GM19467 (cell line): ENCODE data around the gene PLCZ1.
"Not testable (repeated sequence)": the region's sequence is repeated elsewhere in the genome, so short reads cannot be mapped to it uniquely, and the experiment has no call there.

ENCODE experiments used
- ATAC-seq: cut with Tn5 transposase; IDR thresholded peaks from one replicate; pipeline ENCODE4 v1.9.1; 2021; ENCODE audit warnings: mild to moderate bottlenecking, moderate library complexity; ENCODE audit not compliant: unreplicated experiment

Gene PLCZ1

GRCh38 chr12:18706798-18707197, 31.0 kb downstream of the PLCZ1 start:
- no peak for ATAC-seq

- ATAC-seq: no peak
Observed at GRCh38 chr12:18703911-18704310, 33.9 kb downstream of the PLCZ1 start.

DNA sequence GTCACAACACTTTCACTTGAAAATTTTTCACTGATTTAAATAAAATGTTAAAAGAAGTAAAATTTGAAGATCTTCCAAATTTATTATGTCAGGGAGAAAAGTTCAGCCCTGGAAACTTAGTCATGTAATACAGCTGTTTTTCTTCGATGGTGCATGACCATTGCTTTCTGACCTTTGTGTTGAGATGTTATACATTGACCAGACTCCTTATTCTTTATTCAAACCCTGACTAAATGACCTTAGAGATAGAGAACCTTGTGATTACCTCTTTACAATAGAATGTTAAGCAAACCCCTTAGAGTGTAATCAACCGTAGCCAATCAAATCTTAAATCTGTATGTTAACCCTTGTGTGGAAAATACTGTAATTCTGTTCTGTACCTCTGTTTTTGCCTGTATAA, 34.5 kb downstream of the PLCZ1 start:
- no peak for ATAC-seq

DNA sequence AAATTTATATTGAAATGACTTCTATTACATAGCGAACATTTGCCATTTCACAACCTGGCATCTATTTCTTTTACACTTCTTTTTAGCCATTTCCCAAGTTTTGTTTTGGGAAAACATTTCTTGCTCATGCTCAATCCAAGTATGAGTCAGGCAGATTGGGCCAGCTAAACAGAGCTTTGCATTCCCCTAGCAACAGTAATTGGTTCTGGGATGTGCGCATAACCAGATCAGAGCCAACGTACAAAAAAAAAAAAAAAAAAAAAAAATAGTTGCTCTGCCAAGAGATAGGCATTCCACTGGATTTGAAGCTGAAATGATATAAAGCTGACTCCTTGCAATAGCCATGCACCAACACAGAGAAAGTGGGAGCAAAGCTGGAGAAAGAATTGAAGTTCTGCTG, 37.5 kb downstream of the PLCZ1 start:
- no peak for ATAC-seq

DNA sequence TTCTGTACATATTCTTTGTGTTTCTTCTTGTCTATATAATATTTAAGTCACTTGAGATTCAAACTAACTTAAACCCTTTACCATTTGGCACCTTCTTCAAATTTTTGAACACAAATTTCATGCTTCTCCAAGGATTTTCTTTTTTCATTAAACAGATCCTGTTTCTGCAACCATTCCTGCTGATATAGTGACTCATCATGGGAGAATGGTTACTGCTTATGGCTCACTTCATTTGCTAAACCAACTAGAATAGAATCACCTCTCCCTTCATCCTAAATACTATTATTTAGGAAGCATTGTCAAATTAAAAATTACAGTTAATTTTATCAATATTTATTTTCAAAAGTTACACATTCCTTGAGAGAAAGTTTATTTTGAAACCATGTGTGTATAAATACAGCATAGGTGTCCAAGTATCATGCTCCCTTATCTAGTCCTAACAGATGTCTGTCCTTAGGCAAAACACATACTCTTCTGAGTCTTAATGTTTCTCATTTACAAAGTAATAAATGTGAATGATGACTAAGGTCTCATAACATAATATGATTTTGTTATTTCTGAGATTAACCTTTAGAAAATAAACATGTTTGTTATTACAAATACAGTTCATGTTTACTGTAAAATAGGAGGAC, 40.7 kb downstream of the PLCZ1 start:
- no peak for ATAC-seq

DNA sequence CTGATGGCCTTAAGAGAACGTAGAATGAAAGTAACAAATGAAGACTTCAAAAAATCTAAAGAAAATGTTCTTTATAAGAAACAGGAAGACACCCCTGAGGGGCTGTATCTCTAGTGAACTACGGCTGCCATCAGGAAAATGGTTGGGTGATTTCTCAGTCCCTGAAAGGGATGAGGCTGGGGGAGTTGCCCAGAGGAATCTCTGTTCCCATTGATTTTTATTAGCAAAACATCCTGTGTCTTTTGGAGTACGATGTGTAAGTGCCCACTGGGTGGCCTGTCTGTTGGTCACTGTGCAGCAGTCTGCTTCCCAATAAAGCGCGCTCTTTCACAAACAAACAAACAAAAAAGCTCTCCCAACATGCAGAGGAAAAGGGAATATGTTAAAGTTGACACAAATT, 43.8 kb downstream of the PLCZ1 start:
- not testable (repeated sequence) for ATAC-seq

GRCh38 chr12:18690653-18691052, 47.2 kb downstream of the PLCZ1 start:
- no peak for ATAC-seq

- no peak for ATAC-seq
Observed at GRCh38 chr12:18689771-18690170, 48.0 kb downstream of the PLCZ1 start.

- ATAC-seq: no peak
Observed at GRCh38 chr12:18684430-18684829, 53.4 kb downstream of the PLCZ1 start.

DNA sequence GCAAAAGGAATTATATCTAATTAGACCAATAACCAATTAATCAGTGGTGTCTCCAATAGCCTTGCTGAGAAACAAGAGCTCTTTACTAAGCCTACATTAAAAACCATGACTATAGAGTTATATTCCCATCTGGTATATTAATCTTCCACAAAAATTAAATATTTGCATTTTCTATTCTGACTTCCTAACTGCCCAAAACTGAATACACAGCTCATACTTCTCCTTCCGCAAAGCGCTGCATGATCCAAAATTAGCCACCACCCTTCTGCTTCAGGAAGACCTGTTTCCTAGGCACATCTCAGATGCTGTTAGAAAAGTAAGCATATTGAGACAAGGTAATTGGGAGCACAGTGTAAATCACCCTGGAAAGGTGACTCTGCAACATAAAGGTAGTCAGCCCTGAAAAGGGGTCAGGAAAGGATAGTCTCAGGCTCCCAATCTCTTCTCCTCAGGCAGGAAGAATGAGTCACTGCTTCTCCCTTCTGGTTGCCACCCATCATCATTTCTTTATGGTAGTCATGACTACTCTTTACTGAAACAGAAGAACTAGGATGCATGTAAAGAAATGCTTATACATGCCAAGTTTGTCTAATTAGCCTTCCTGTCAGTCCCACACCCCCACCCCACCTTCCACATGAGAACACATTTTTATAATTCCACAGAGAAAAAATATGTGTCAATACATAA, 54.3 kb downstream of the PLCZ1 start:
- ATAC-seq: no peak

GRCh38 chr12:18681818-18682217, 56.0 kb downstream of the PLCZ1 start:
- ATAC-seq: no peak

DNA sequence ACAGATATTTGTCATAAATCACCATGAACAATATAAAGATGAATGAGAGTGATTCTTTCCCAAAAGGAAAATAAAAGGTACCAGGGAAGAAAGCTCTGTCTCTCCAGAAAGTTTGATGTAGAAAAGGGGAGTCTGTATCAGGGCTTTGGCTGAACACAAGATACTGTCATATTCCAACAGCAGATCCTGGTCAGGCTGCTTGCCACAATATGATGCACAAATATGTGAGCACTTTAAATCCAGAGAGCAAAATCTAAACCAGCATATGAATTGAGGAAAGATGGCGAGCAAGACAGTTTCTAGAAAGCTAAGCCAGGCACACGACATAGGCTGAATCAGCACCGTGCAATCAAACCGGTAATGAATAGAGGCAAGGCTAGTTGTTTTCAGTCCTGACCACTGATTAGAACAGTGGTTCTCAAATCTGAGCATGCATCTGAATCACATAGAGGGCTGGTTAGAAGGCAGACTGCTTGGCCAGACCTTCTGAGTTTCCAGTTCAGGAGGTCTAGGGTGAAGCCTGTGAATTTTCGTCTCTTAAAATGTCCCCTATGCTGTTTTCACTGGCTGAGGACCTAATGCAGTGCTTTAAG, 60.7 kb downstream of the PLCZ1 start:
- no peak for ATAC-seq

- ATAC-seq: no peak
Observed at GRCh38 chr12:18676141-18676540, 61.7 kb downstream of the PLCZ1 start.

- no peak for ATAC-seq
Observed at GRCh38 chr12:18658829-18659228, 79.0 kb downstream of the PLCZ1 start.

- no peak for ATAC-seq
Observed at GRCh38 chr12:18658179-18658578, 79.6 kb downstream of the PLCZ1 start.

GRCh38 chr12:18655351-18655750, 82.5 kb downstream of the PLCZ1 start:
- ATAC-seq: no peak

DNA sequence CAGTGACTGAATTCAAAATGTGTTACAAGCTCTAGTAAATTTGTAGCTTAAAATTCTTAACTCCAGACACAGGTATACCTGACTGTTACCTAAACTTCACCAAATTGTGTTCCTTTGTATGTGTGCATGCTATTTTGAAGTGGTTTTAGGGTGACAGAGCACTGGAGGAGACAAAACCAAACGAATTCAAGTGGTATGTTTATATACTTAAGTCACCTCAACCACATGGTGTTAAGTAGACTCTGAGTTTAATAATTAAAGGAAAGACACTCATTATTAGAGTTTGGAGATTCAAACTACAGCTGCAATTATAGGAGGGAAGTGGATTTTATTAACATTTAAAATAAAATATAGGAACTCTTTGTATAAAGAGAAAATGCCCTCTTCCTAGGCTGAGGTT, 84.3 kb downstream of the PLCZ1 start:
- ATAC-seq: no peak

GRCh38 chr12:18652596-18652995, 85.2 kb downstream of the PLCZ1 start:
- ATAC-seq: no peak

DNA sequence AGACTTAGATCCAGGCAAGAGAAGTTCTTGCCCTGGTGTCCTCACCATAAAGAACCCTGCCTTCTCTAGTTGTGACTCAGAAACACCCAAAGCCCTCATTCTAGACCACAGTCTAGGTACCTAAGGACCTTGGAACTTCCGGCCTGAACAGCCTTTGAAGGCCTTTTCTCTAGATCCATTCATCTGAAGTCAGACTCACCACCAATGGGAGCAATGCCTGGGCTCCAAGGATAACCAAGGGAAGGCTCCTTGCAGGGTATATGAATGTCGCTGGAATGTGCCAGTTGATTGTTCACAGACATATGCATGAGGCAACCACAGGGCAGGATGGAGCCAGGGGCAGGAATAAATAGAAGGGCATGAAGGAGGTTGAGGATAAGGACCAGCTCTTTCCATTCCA, 86.3 kb downstream of the PLCZ1 start:
- no peak for ATAC-seq

DNA sequence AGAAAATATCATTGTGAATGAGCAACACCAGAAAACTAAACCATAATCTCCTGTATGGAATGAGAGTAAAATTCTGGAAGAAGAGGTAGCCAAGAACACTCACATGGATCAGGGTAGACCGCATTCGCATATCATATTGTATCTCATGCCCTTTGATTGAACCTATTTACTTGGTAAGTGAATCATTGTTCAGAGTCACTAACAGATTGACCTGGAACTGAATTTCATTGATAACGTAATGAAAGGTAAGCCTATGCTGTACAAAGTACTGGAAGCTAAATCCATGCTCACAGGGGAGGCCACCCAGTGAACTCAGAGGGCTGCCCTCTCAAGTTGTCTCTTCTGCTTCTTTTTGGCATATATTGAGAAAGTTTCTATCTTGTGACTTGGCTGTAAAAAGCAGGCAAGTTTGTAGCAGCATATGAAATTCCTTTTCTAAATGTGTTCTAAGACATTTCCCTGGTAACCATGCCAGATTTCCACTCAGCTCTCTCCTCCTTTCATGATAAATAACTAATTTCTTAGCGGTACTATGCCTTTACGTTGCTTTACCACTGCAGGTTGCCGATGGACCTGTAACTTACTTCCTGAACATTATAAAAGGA, 91.4 kb downstream of the PLCZ1 start:
- no peak for ATAC-seq

- no peak for ATAC-seq
Observed at GRCh38 chr12:18644564-18644963, 93.2 kb downstream of the PLCZ1 start.

DNA sequence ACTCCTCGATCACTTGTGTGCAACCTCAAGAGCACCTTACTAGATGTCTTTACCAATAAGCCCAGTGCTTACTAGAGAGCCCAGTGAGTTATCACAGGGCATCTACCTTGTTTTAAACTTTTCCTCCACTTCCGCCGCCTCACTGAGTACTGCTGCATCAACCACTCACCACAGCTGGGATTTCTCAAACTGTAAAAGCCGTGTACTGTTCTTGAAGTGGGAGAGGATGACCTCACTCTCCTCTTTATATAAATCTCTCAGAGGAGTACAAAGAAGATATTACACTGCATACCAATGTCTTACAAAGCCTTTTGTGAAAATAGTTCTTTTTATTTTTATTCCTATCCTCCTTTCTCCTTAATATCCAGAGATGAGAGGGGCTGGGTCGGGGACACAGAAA, 94.1 kb downstream of the PLCZ1 start:
- ATAC-seq: no peak
